NCI-H510A treated with DMSO at 0.1 percent for 48 hours (cell line): Measurements from ENCODE around the gene UST.

Experiments
- DNase-seq: peaks from one replicate; lab custom pipeline; 2025; lab: John Stamatoyannopoulos, UW

UST gene, protein sequence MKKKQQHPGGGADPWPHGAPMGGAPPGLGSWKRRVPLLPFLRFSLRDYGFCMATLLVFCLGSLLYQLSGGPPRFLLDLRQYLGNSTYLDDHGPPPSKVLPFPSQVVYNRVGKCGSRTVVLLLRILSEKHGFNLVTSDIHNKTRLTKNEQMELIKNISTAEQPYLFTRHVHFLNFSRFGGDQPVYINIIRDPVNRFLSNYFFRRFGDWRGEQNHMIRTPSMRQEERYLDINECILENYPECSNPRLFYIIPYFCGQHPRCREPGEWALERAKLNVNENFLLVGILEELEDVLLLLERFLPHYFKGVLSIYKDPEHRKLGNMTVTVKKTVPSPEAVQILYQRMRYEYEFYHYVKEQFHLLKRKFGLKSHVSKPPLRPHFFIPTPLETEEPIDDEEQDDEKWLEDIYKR

DNA sequence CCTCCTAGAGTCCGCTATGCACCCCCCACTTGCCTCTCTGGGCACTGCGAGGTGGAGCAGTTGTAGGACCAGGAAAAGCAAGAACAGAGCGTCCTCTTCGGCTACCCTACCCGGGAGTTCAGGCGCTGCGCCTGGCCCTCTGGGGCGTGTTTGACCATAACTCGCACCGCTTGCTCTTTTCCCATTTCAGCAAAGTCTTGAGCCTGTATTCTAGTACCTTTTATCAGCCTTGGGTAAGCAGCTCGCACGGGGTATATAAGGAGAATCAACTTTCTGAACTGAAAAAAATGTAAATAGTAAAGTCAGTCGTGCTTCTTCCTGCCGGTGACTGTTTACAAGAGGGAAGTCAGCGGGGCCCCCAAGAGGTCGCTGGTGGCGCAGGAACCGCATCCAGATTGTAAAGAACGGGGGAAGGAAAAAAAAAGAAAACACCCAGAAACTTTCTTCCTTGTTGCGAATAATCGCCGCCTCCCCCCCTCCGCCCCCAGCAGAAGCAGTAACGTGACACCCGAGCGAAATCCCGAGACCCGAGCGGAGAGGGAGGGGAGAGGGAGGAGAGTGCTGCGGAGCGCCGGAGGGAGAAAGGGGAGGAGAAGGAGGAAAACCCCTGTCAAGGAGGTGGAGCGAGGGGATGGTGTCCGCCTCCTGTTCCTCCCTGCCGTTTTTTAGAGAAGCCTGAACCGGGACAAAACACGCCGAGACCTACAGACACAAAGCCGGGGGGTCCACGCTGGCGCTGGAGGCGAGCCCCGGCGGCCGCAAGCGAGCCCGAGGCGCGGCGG, at the start of gene UST:
Gene UST (plus strand): TSS at position 668 of the 782 bp plus-strand sequence. CDS start 401 bp downstream, outside the sequence.
- DNase-seq = peak; percentile 76

DNA sequence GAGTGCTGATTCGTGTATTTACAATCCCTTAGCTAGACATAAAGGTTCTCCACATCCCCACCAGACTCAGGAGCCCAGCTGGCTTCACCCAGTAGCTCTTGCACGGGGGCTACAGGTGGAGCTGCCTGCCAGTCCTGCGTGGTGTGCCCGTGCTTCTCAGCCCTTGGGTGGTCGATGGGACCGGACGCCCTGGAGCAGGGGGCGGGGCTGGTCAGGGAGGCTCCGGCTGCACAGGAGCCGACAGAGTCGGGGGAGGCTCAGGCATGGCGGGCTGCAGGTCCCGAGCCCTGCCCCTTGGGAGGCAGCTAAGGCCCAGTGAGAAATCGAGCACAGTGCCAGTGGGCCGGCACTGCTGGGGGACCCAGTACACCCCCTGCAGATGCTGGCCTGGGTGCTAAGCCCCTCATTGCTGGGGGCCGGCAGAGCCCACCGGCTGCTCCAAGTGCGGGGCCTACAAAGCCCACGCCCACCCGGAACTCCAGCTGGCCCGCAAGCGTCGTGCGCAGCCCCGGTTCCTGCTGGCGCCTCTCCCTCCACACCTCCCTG, 48.9 kb upstream of the UST start:
- no peak for DNase-seq

DNA sequence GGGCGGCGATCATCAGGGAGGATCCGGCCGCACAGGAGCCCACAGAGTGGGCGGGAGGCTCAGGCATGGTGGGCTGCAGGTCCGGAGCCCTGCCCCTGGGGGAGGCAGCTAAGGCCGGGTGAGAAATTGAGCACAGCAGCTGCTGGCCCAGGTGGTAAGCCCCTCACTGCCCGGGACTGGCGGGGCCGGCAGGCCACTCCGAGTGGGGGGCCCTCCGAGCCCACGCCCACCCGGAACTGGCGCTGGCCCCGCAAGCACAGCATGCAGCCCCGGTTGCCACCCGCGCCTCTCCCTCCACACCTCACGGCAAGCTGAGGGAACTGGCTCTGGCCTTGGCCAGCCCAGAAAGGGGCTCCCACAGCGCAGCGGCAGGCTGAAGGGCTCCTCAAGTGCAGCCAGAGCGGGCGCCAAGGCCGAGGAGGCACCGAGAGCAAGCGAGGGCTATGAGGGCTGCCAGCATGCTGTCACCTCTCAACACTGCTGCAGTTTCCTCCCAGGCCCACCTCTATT, 48.1 kb upstream of the UST start:
- no peak for DNase-seq

DNA sequence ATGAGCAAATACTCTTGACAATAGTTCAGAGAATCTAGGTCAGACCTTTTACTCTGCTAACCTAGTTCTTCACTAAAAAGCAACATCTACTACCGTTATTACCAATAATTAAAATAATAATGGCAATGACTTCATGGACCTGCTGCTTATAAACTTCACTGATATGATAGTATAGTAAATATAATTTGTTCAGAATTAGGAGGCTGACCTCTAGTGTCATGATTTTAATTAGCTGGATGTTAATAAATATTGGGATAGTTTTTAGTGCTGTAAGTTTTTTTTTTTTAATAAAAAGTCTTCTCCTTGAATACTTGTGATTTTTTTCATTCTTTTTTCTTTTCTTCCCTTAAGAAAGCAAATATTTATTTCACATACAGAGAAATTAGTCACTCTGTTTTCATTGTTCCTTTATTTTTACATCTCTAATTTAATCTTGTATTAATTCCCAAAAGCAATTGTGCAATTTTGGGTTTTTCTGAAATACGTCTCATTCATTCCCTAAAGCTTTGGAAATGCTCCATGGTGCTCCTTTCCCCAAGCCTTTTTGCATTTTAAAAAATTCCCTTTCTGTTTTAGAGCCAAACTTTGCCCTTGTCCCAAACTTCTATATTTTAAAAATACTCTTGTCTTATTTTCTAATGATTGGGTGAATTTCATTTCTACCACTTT, 46.6 kb upstream of the UST start:
- DNase-seq = no peak

DNA sequence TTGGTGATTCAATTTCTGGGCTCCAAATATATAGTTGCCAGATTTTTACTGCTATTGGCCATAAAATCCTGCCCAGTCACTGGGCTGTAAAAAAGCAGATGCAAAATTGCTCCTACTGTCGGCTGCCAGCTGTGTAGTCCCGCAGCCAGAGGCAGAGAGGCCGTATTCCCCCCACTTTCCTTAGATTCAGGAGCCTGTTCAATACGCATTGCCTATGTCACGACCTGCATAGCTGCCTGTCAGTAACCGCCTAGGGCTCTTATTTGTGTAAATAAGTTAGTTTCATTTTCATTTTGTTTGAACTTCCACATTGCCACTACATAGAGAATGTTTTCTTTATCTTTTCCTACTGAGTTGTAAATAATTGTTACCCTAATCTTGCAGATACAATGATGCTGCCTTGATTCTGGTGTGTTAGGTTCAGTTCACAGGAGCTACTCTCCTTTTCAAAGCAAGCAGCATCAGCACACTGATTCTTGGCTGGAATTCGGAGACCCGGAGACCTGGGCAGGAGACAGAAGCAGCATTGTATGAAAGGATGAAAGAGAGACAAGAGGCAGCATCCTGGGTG, 46.0 kb upstream of the UST start:
- DNase-seq = peak; percentile 2

DNA sequence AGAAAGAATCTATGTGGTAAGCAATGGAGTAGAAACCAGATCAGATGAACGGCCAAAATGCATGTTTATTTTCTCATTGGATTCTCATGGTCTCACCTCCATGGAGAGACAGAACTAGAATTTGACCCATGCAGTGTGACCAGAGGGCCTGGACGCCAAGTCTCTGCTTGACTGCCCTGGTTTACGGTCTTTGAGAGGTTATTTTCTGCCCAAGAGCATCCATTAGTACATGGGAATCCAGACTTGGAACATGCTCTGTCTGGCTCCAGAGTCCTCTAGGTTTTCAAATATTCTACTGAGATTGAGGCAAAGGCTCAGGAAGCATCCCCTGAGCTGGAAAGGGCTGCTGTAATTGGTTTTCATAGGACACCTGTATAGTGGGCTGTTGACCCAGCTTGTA, 45.5 kb upstream of the UST start:
- no peak for DNase-seq

DNA sequence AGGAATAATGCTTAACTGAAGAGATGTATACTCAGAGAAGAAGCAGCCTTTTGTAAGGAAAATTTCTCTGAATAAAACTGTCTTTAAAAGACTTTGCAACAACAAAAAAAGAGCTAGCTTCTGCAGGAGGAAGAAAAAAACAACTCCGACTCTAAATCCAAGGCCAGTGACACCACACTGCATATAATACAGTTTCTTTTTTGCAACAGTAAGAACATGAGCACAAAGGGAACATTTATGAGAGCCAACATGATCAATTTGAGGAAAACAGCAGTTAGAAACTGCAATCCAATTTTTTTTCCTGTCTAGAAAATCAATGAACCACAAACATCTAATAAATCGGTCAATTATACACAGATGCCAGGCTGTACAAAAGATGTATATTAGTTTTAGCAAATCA, 42.9 kb upstream of the UST start:
- no peak for DNase-seq

DNA sequence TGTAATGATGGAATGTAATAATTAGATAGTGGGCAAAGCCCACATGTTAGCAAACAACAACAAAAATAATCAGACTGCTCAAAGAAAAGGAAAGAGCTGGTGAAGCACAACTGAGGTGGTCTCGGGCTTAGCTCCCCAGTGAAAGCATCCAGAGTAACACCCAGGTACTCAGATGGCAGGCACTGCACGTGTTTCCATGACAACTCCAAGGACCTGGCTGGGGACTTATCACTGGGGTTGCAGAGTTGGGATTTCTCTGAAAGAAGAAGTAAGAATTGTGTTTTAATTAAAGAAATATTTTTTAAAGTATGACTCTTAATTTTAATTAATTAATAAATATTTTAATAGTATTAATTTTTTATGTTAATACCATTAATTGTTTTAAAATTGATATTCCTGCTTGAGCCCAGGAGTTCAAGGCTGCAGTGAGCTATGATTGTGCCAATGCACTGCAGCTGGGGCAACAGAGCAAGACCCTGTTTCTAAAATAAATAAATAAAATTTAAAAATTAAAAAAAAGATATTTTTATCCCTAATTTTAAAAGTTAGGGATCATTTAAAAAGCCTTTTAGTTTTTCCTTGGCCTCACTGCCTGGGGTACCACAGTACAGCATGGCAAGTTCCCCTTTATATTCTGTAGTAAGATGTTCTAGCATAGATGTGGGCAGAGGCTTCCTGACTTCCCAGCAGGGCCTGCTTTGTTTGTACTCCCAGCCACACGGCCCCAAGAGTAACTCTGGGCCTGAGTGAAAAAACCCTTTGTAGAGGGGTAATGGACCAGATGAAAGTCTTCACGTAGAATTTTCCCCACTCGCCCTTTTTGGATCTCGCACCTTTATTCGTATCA, 42.2 kb upstream of the UST start:
- no peak for DNase-seq

DNA sequence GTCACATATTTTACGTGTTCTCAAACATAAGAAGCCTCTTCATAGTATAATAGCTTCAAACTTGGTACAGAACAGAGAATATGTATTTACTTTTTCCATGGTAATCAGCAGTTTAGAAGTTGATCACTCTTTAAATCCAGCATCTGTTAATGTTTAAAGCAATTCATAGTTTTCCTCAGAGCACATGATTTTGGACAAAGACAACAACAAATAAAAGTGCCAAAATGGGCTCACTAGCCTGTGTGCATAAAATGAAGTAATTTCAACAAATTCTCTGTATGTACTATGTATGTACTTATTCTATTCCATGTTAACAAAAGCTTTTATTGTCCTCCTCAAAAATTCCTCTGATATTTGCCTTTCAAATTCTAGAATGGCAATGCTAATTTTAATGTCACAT, 38.1 kb upstream of the UST start:
- DNase-seq = no peak

DNA sequence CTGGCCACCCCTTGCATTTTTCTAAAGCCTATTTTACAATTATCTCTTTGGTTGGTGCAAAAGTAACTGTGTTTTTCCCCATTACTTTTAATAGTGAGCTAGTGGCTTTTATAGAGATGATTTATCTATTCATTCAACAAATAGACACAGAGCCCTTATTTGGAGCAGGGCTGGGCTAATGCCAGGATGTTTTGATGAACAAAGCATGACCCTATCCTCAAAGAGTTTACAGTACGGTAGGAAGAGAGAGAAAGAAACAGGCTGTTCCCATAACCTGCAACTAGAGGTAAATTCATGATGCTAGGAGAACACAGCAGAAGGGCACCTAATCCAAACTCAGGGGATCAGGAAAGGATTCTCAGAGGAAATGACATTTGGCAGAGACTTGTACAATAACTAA, 37.3 kb upstream of the UST start:
- DNase-seq = no peak

DNA sequence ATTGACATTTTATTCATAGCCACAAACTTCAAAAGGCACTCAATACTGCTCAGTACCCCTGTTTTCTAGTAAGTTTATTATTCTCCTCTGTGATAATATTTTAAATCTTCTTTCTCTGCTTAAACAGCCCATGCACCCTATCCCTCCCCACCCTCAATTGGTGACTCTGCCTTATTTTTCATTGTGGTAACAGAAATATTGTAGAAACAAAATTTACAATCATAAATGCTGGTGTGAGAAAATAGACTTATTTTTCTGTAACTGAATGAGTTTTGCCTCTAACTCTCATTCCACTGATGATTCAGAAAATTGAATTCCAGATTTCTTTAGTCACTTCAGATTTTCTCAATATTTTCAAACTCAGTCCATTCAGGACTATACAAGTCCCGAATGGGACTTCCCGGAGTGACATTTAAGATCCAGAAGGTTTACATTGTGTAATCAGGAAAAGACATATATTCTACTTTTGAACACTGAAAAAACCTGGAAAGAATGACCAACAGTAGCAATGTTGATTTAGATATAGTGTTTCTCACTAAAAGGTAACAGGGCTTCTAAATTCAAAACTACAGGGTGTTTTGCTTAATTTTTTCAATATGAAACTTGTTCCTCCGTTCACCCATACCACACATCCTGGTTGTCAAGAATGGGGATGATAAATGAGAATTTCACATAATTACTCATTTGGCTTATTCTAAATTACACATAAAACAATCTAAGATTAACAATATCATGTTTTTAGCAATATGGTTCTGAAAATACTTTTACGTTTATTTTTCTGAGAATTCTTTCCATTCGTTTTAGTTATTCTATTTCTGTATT, 34.8 kb upstream of the UST start:
- DNase-seq = no peak

DNA sequence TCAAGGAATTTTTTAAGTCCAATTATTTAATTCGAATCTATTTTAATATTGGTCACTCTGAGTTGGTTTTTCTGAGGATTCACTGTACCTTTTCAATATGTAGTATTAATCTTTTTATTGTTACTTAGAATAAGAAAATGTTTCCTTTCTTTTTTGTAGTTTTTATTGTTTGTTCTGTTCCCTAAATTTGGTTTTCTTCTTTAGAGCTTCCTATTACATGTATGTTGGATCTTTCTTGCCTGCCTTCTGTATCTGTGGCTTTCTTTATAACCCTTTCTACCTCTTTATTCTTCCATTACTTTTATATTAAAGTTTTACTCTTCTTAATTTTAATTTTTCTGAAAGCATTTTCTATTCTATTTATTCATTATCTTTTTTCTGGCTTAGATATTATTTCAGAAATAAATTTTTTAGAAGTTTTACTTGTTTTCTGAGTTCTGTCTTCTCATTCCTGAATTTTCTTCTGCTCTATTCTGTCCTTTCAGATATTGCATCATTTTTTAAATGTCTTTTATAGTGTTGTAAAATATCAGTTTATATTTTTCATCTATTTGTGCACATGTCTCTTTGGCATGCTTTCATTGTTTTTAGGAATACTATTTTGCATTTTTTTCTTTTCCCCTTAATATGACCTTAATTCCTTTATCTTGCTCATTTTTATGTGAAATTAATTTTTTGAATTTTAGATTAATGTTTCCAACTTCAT, 33.6 kb upstream of the UST start:
- DNase-seq = no peak

DNA sequence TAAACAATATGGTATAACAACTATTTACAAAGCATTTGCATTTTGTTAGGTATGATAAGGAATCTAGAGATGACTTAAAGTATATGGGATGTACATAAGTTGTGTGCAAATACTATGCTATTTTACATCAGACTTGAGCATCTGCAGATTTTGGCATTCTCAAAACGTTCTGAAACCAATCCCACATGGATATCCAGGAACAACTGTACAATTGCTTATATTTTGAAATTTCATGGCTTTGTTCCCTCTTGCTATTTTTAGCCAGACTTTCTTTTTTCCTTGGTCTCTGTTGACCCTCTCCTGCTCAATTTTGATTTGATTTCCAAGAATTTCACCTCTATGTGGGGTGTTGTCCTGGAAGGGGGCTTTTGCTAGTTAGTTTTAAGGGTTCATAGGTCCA, 32.9 kb upstream of the UST start:
- DNase-seq = no peak

DNA sequence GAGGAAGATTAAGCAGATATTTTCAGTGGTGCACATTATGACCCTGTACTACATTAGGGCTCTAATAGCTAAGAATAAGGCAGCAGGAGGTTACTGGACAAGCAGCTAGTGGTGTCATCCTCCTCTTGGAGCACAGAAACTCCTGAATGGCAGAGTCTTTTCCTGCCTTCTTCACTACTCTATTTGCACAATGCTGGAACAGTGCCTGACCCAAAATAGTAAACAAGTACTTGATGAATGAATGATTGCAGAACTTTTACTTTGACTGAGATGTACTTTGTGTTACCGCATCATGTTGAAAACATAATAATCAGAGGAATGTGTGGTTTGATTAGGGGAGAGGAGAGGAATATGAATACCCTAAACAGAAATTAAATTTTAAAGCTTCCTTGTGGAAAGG, 30.0 kb upstream of the UST start:
- DNase-seq = no peak

DNA sequence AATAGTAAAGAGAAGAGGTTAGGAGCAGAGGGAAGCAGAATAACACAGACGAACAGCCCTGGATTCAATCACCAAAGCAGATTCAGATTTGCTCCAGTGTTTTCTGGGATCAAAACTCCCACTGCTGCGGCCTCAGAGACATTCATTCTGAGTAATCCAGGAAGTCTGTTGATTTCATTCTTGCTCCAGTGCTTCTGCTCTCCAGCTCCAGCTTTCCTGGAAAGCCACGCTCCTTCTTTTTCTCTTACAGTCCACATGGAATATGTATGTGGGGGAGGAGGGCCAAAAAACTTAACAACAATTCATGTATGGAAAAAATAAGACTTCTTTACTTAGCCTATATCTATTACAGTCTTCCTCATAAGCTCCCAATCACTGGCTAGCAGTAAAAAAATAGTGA, 26.4 kb upstream of the UST start:
- no peak for DNase-seq

DNA sequence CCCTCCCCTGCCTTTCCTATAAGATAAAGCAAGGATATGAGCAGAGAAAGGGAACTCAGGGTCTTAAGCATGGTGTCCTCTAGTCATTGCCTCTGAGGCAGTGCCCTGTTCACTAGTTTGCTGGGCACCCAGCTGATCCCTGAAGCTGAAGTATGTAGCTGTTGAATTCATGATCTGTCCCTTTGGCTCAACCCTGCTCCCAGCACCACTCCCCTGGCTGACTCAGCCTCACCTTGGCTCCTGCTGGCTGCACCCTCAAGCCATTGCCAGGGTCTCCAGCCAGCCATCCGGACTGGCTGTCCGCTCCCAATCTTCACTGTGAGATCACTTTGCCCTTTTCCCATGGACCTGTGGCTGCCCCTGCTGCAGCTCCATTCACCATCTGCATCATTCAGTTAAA, 25.9 kb upstream of the UST start:
- DNase-seq = no peak

DNA sequence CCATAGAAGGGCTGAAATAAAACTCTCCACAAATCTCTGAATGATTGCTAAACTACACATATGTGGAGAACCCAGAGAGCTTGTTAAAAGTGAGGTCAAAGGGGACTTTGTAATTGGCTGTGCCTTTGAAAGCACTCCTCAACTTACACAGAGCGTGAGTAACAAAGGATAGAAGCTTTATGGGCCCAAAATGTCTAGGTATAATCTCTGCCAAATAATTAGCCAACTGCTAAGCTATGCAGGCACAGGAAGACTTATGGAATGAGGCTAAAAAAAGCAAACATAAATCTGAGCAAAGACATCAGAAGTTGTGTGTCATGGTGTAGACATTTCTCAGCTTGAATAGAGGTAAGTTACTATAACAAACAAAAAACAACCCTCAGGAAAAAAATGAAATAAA, 23.3 kb upstream of the UST start:
- no peak for DNase-seq

DNA sequence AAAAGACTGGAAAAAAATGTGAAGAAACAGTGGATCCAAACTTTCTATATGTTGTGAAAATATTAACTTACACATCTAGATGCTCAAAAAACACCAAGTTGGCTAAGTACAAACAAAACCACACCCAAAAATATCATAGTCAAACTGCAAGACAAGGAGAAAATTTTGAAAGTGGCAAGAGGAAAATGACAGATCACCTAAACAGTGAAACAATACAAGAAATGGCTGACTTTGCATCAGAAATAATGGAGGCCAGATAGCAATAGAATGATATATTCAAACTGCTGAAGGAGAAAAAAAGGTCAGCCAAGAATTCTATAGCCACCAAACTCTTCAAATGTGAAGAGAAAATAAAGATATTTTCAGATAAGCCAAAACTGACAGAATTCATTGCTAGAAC, 22.4 kb upstream of the UST start:
- DNase-seq = no peak

DNA sequence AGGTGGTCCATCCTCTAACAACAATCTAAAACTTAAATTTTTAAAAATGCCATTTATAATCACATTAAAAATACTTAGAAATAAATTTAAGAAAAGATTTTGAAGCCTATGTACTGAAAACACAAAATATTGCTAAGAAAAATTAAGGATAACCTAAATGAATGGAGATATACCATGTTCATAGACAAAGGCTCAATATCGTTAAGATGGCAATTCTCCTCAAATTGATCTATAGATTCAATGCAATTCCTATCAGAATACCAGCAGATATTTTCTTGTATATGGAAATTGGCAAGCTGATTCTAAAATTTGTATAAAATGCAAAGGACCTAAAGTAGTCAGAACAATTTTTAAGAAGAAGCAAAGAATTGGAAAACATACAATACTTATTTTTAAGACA, 19.7 kb upstream of the UST start:
- no peak for DNase-seq

DNA sequence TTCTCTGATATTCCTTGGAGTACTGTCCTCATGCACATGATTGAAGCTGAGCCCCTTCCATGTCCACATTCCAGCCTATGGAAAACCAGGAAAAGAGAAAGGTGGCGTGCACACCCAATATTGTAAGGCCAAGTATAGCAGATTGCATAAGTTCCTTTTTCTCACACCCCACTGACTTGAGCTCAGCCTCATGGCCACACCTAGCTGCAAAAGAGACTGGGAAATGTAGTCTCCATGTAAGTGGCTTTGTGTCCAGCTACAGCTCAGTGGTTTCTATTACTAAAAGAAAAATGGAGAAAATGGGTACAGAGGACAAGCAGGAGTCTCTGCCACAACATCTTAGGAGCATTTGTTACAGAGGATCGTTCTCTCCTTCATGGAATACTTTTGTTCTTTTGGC, 10.8 kb upstream of the UST start:
- DNase-seq = no peak
